Measurements from ENCODE around the gene HDAC10.

Gene HDAC10

GRCh38 chr22:50255607-50256006, 4.5 kb upstream of the HDAC10 start:
- no peak for TF ChIP-seq CTCF (IDR thresholded peaks at IDR 0.05; ENCODE audit: low read depth, low read length)
- no peak overlapping the region for H3K4me3 ChIP-seq (ENCODE audit: low read depth, low read length)

GRCh38 chr22:50255099-50255498, 4.0 kb upstream of the HDAC10 start:
- no peak overlapping the region for H3K4me3 ChIP-seq (ENCODE audit: low read depth, low read length)
- TF ChIP-seq CTCF (IDR thresholded peaks at IDR 0.05; ENCODE audit: low read depth, low read length): no peak

- no peak for TF ChIP-seq CTCF (IDR thresholded peaks at IDR 0.05; ENCODE audit: low read depth, low read length)
Observed at GRCh38 chr22:50253941-50254340, 2.9 kb upstream of the HDAC10 start.

GRCh38 chr22:50253046-50253915, 2.2 kb upstream of the HDAC10 start:
- no peak overlapping the region for H3K4me3 ChIP-seq (ENCODE audit: low read depth, low read length)
- TF ChIP-seq CTCF (IDR thresholded peaks at IDR 0.05; ENCODE audit: low read depth, low read length): no peak

More at GRCh38 chr22:50253941-50254340, 2.9 kb upstream of the HDAC10 start:
- H3K4me3 ChIP-seq (ENCODE audit: low read depth, low read length): no peak overlapping the region

GRCh38 chr22:50252082-50253045, 1.3 kb upstream of the HDAC10 start:
- TF ChIP-seq CTCF (IDR thresholded peaks at IDR 0.05; ENCODE audit: low read depth, low read length): peak; percentile 63
- H3K4me3 ChIP-seq (ENCODE audit: low read depth, low read length): no peak overlapping the region

GRCh38 chr22:50251477-50252081, 514 bp upstream of the HDAC10 start:
- H3K4me3 ChIP-seq (ENCODE audit: low read depth, low read length): no peak overlapping the region
- no peak for TF ChIP-seq CTCF (IDR thresholded peaks at IDR 0.05; ENCODE audit: low read depth, low read length)

All from WI38 (cell line).